Keratinocyte (primary cell): Measurements from ENCODE around the gene SLC22A14. TPM values are rescaled to one million over a fixed set of nuclear protein-coding genes. Genes with fewer than 3 reads are reported as not detected.

Experiments
- DNase-seq: peaks from one replicate; pipeline ENCODE4 v3.0.0-alpha.2; 2011; ENCODE audit warnings: low read depth, missing footprints, low spot score
- FAIRE-seq: peaks from 2 replicates; lab custom pipeline; 2011; peaks lifted over from hg19 to GRCh38; lab: Jason Lieb, UNC
- H2AFZ ChIP-seq: 2 replicates; pipeline ENCODE4 v1.6.0; 2012; ENCODE audit warnings: low read length, control low read depth, inconsistent platforms; ENCODE audit not compliant: control insufficient read depth
- H3K27ac ChIP-seq: 2 replicates; pipeline ENCODE4 v1.5.1; 2011; ENCODE audit warnings: low read length; ENCODE audit not compliant: control insufficient read depth, insufficient read depth
- H3K27me3 ChIP-seq: 3 replicates; pipeline ENCODE4 v1.6.0; 2011; ENCODE audit warnings: low read length; ENCODE audit not compliant: control insufficient read depth, insufficient read depth; ENCODE audit errors: extremely low read depth
- H3K36me3 ChIP-seq, 2 experiments: 2 replicates in 1 of 2; 3 replicates in 1 of 2; pipeline ENCODE4 v1.5.1; 2011; ENCODE audit warnings: low read length in 2 of 2, mild to moderate bottlenecking in 1 of 2; ENCODE audit not compliant: control insufficient read depth in 2 of 2, insufficient read depth in 2 of 2; ENCODE audit errors: extremely low read depth in 1 of 2
- H3K4me1 ChIP-seq: 3 replicates; pipeline ENCODE4 v1.5.1; 2011; ENCODE audit warnings: low read length; ENCODE audit not compliant: control insufficient read depth, insufficient read depth; ENCODE audit errors: extremely low read depth
- H3K4me2 ChIP-seq: 3 replicates; pipeline ENCODE4 v1.6.0; 2011; ENCODE audit warnings: low read depth, low read length; ENCODE audit not compliant: control insufficient read depth, insufficient read depth; ENCODE audit errors: extremely low read depth
- H3K4me3 ChIP-seq, 3 experiments: fragments of 200-600 bp in 1 of 3; sonication (generic) in 1 of 3; 2 replicates in 2 of 3; 3 replicates in 1 of 3; pipeline ENCODE4 v1.5.1; 2011 to 2016; ENCODE audit warnings: low read length in 3 of 3, mild to moderate bottlenecking in 3 of 3, control low read depth in 2 of 3, inconsistent platforms in 1 of 3, low read depth in 1 of 3, mixed read lengths in 1 of 3, mixed run types in 1 of 3, moderate library complexity in 1 of 3; ENCODE audit not compliant: control insufficient read depth in 2 of 3, insufficient read depth in 2 of 3; ENCODE audit errors: extremely low read depth in 1 of 3
- H3K79me2 ChIP-seq: 2 replicates; pipeline ENCODE4 v1.6.0; 2012; ENCODE audit warnings: low read length; ENCODE audit not compliant: control insufficient read depth, insufficient read depth
- H3K9ac ChIP-seq: 3 replicates; pipeline ENCODE4 v1.6.0; 2011; ENCODE audit warnings: low read length; ENCODE audit not compliant: control insufficient read depth, insufficient read depth; ENCODE audit errors: extremely low read depth
- H3K9me1 ChIP-seq: 3 replicates; pipeline ENCODE4 v1.6.0; 2011; ENCODE audit warnings: low read length; ENCODE audit not compliant: control insufficient read depth, insufficient read depth; ENCODE audit errors: extremely low read depth
- H3K9me3 ChIP-seq: 2 replicates; pipeline ENCODE4 v1.5.1; 2012; ENCODE audit warnings: low read depth, low read length; ENCODE audit not compliant: control insufficient read depth
- H4K20me1 ChIP-seq: 3 replicates; pipeline ENCODE4 v1.6.0; 2011; ENCODE audit warnings: low read length; ENCODE audit not compliant: control insufficient read depth, insufficient read depth; ENCODE audit errors: extremely low read depth
- CTCF ChIP-seq, 3 experiments: IDR thresholded peaks in 1 of 3; conservative IDR thresholded peaks in 1 of 3; optimal IDR thresholded peaks in 1 of 3; 2 replicates in 2 of 3; 3 replicates in 1 of 3; pipeline versions ENCODE3 to v1.5.1; 2011; ENCODE audit warnings: low read length in 3 of 3, mild to moderate bottlenecking in 3 of 3, moderate library complexity in 2 of 3, control low read depth in 1 of 3, inconsistent platforms in 1 of 3; ENCODE audit not compliant: insufficient read depth in 2 of 3; ENCODE audit errors: extremely low read depth in 1 of 3
- EZH2 ChIP-seq: IDR thresholded peaks from one replicate; pipeline ENCODE4 v1.6.1; 2012; ENCODE audit warnings: inconsistent platforms, mild to moderate bottlenecking, low read length, moderate library complexity
- dilution Hi-C: fragments of 300-500 bp; cut with MboI; formaldehyde crosslinking; loops from one replicate; pipeline ENCODE4 v1.7.0; 2020; ENCODE audit warnings: low sequenced_read_pairs; ENCODE audit not compliant: extremely low pct_ligation_motif_present
- polyA plus RNA-seq, 5 experiments: library from polyadenylated mRNA; depleted of rRNA in 3 of 5; stranded (reverse) in 3 of 5; stranded (forward) in 1 of 5; unstranded in 1 of 5; fragments of >200 nt; gene quantifications; 1 replicate in 1 of 5; 2 replicates in 3 of 5; 3 replicates in 1 of 5; pipeline versions ENCODE4 v1.2.1 to v1.2.3, GENCODE V29; 2011 to 2012; ENCODE audit warnings: missing spikeins in 2 of 5, low read depth in 1 of 5, low replicate concordance in 1 of 5

The SLC22A14 gene
- polyA plus RNA-seq, 1 donor (not counting 4 experiments of a cell fraction or from before 2014, with no cell fraction given), result 0.20 TPM

GRCh38 chr3:38306941-38307340 is 24.8 kb downstream of the SLC22A14 start:
- H3K27me3 ChIP-seq, result peaks cover 2% of the 10 kb centered on the region
- no peak overlapping the region for H3K4me3 ChIP-seq
- H3K36me3 ChIP-seq, result no peaks in the 10 kb centered on the region
- TF ChIP-seq CTCF (optimal IDR thresholded peaks at IDR 0.05 in 1 of 3, IDR thresholded peaks at IDR 0.05 in 1 of 3, conservative IDR thresholded peaks at IDR 0.05 in 1 of 3; ENCODE audit: extremely low read depth in 1 of 3, insufficient read depth in 2 of 3, low read length in 3 of 3) (no peak), EZH2 (no peak)
- no peak overlapping the region for H3K9ac ChIP-seq
- H3K27ac ChIP-seq, result no peak overlapping the region
- dilution Hi-C loops, result no loop called here
- no peaks in the 10 kb centered on the region for H3K79me2 ChIP-seq
- no peak overlapping the region for H2AFZ ChIP-seq
- FAIRE-seq (no peak), DNase-seq (no peak)
- no peaks in the 10 kb centered on the region for H3K4me1 ChIP-seq
- H3K9me1 ChIP-seq, result no peaks in the 10 kb centered on the region
- no peaks in the 10 kb centered on the region for H4K20me1 ChIP-seq
- no peak overlapping the region for H3K4me2 ChIP-seq
- no peaks in the 10 kb centered on the region for H3K9me3 ChIP-seq

GRCh38 chr3:38307599-38307998 is 25.5 kb downstream of the SLC22A14 start:
- Histone ChIP-seq H3K27ac (no peak overlapping the region), H3K4me2 (no peak overlapping the region), H3K36me3 (no peaks in the 10 kb centered on the region), H2AFZ (no peak overlapping the region), H3K9me3 (no peaks in the 10 kb centered on the region), H3K9ac (no peak overlapping the region), H3K4me3 (no peak overlapping the region), H3K79me2 (no peaks in the 10 kb centered on the region), H3K9me1 (no peaks in the 10 kb centered on the region), H4K20me1 (no peaks in the 10 kb centered on the region), H3K27me3 (peaks cover 4% of the 10 kb centered on the region), H3K4me1 (no peaks in the 10 kb centered on the region)
- FAIRE-seq (no peak), DNase-seq (no peak)
- no peak for TF ChIP-seq CTCF (optimal IDR thresholded peaks at IDR 0.05 in 1 of 3, IDR thresholded peaks at IDR 0.05 in 1 of 3, conservative IDR thresholded peaks at IDR 0.05 in 1 of 3; ENCODE audit: extremely low read depth in 1 of 3, insufficient read depth in 2 of 3, low read length in 3 of 3)
- no peak for TF ChIP-seq EZH2
- dilution Hi-C loops, result no loop called here
